ENCODE data around the gene CDC37L1.

DNA sequence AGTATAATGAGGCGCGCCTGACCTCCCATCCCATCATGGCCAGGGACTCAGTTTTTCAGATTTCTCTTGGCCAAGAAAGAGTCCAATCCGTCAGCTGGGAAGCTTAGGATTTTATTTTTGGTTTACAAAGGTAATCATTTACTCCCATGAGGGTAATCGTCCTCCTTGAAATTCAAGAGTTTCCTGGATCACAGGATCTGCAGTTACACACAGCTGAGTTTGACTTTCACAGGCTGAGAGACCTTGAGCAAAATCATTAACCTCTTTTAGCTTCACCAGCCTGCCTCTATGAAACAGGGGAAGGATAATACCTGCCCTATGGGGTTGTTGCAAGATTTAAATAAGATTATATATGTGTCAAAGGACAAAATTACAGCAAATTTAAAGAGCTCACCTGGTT, 77.1 kb downstream of the CDC37L1 start:
- no peak for TF ChIP-seq POLR2A (IDR thresholded peaks at IDR 0.05)
- TF ChIP-seq, protein P1, sequence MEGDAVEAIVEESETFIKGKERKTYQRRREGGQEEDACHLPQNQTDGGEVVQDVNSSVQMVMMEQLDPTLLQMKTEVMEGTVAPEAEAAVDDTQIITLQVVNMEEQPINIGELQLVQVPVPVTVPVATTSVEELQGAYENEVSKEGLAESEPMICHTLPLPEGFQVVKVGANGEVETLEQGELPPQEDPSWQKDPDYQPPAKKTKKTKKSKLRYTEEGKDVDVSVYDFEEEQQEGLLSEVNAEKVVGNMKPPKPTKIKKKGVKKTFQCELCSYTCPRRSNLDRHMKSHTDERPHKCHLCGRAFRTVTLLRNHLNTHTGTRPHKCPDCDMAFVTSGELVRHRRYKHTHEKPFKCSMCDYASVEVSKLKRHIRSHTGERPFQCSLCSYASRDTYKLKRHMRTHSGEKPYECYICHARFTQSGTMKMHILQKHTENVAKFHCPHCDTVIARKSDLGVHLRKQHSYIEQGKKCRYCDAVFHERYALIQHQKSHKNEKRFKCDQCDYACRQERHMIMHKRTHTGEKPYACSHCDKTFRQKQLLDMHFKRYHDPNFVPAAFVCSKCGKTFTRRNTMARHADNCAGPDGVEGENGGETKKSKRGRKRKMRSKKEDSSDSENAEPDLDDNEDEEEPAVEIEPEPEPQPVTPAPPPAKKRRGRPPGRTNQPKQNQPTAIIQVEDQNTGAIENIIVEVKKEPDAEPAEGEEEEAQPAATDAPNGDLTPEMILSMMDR (IDR thresholded peaks at IDR 0.05), result no peak

Data from transverse colon (tissue), 3 donors.